ENCODE results near the gene TBX6.

DNA sequence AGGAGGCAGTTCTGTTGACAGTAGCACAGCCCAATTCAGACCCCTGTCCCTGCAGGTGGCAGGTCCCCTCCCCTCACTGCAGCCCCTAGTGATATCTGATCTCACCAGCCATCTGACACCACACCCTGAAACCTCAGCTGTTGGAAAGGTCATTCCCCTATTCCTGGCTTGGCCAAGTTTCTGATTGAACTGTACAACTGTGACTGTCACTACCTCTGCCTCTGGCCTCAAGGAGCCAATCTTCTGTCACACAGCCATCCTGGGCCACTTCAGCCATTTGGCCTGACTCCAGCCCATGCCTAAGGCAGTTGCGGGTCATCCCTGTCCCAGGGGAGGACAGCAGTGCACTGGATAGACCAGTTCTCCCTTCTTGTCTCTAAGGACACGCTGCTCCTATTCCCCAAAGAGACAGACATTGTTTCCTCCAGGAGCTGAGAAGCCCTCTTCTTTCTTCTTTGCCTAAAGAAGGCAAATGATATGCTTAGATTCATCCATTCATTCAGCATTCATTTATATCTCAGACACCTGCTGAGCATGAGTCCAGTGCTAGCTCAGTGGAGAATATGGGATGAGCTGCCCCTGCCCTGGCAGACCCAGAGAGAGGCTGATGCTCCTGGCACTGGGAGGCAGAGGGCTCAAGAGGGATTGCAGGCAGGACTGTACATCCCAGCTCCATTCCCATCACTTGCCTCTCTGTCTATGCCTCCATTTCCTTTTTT lies 30.7 kb downstream of the TBX6 start:
- no peak for TF ChIP-seq YY1 (IDR thresholded peaks at IDR 0.05; ENCODE audit: insufficient read depth, insufficient read length)
- TF ChIP-seq ZNF274 (IDR thresholded peaks at IDR 0.05; ENCODE audit: low read depth, low read length): no peak
- no peak for TF ChIP-seq SUZ12 (IDR thresholded peaks at IDR 0.05; ENCODE audit: extremely low read depth, insufficient read depth, insufficient read length)
